PC-9 (cell line): ENCODE measurements around the gene MYH8. TPM values are rescaled to one million over a fixed set of nuclear protein-coding genes. Genes with fewer than 3 reads are reported as not detected.

Experiments used
- BruUV-seq: library from RNA; stranded (reverse); fragments of 400-500 nt; replicated peaks from 2 replicates; lab custom pipeline; 2021; lab: Mats Ljungman, UMichigan
- CTCF ChIA-PET: fragments of 300-600 bp; sonication (Branson Sonifier 250); formaldehyde crosslinking; loops from one replicate; lab custom pipeline; 2022; ENCODE audit warnings: antibody characterized with exemption; lab: Charles Lee
- POLR2A ChIA-PET: fragments of 300-600 bp; sonication (Branson Sonifier 250); formaldehyde crosslinking; loops from one replicate; lab custom pipeline; 2022; ENCODE audit warnings: antibody characterized with exemption; ENCODE audit not compliant: unreplicated experiment; lab: Charles Lee
- DNase-seq, 2 experiments: peaks; one replicate each; pipeline versions ENCODE4 v3.0.0 to v3.0.0-alpha.2; 2015 to 2022; ENCODE audit warnings: mixed read lengths in 1 of 2
- H2AFZ ChIP-seq: fragments of 200-600 bp; sonication (generic); 2 replicates; pipeline ENCODE4 v1.8.1; 2017; ENCODE audit warnings: antibody characterized with exemption
- H3F3A ChIP-seq: fragments of 200-600 bp; sonication (generic); 2 replicates; pipeline ENCODE4 v1.8.1; 2017; ENCODE audit warnings: antibody characterized with exemption, mild to moderate bottlenecking, low read depth; ENCODE audit not compliant: insufficient read depth
- H3K27ac ChIP-seq: fragments of 200-600 bp; sonication (generic); 2 replicates; pipeline ENCODE4 v1.6.1; 2016; ENCODE audit warnings: mixed run types
- H3K27me3 ChIP-seq: fragments of 200-600 bp; sonication (generic); 2 replicates; pipeline ENCODE4 v1.6.1; 2016; ENCODE audit warnings: low read depth, mixed run types; ENCODE audit not compliant: insufficient read depth
- H3K36me3 ChIP-seq: fragments of 200-600 bp; sonication (generic); 2 replicates; pipeline ENCODE4 v1.6.1; 2016; ENCODE audit warnings: low read depth, mixed run types
- H3K4me1 ChIP-seq: fragments of 200-600 bp; sonication (generic); replicated peaks from 2 replicates; pipeline ENCODE4 v1.6.1; 2016; ENCODE audit warnings: mixed run types; ENCODE audit not compliant: insufficient read depth
- H3K4me2 ChIP-seq: fragments of 200-600 bp; sonication (generic); 2 replicates; pipeline ENCODE4 v1.6.1; 2017; ENCODE audit warnings: mixed run types
- H3K4me3 ChIP-seq: fragments of 200-600 bp; sonication (generic); 2 replicates; pipeline ENCODE4 v1.6.1; 2016; ENCODE audit warnings: mixed run types
- H3K79me2 ChIP-seq: fragments of 200-600 bp; sonication (generic); 2 replicates; pipeline ENCODE4 v1.6.1; 2017; ENCODE audit warnings: low read depth, mixed run types
- H3K9me2 ChIP-seq: fragments of 200-600 bp; sonication (generic); 2 replicates; pipeline ENCODE4 v1.8.1; 2017; ENCODE audit warnings: mild to moderate bottlenecking; ENCODE audit not compliant: insufficient read depth
- H3K9me3 ChIP-seq: fragments of 200-600 bp; sonication (generic); 2 replicates; pipeline ENCODE4 v1.8.1; 2016; ENCODE audit warnings: low read depth; ENCODE audit not compliant: insufficient read depth
- H4K20me1 ChIP-seq: fragments of 200-600 bp; sonication (generic); 2 replicates; pipeline ENCODE4 v1.8.1; 2017; ENCODE audit not compliant: insufficient read depth
- CTCF ChIP-seq: fragments of 200-600 bp; sonication (generic); conservative IDR thresholded peaks from 2 replicates; pipeline ENCODE4 v1.6.1; 2017; ENCODE audit warnings: mixed run types, antibody characterized with exemption, mild to moderate bottlenecking, moderate library complexity
- EZH2 ChIP-seq: fragments of 200-600 bp; sonication (generic); IDR thresholded peaks from 2 replicates; pipeline ENCODE4 v1.8.0; 2017; ENCODE audit warnings: antibody characterized with exemption, low read depth
- intact Hi-C: fragments of 100-400 bp; cut with micrococcal nuclease; formaldehyde crosslinking; loops from one replicate; pipeline ENCODE4 v1.10.0; 2022; ENCODE audit not compliant: unreplicated experiment
- total RNA-seq: library from RNA; stranded (reverse); gene quantifications from 2 replicates; pipeline ENCODE4 v1.2.3, GENCODE V29; 2021

Gene MYH8
- total RNA-seq, 1 experiment from 2014 or later, result not detected

- H3F3A ChIP-seq, result no peaks in the 10 kb centered on the region
- TF ChIP-seq CTCF (no peak), EZH2 (no peak)
- H3K9me3 ChIP-seq, result no peaks in the 10 kb centered on the region
- no peaks in the 10 kb centered on the region for H4K20me1 ChIP-seq
- intact Hi-C loops, result no loop called here
- H3K4me3 ChIP-seq, result no peak overlapping the region
- no TSS peak for BruUV-seq
- no peak for DNase-seq
- ChIA-PET POLR2A (no interaction called here), CTCF (no interaction called here)
- 0 out of 2 replicates have a peak, but pooled peaks cover 3% of the 10 kb centered on the region for H3K27me3 ChIP-seq
- no peaks in the 10 kb centered on the region for H3K9me2 ChIP-seq
- H2AFZ ChIP-seq, result no peak overlapping the region
- H3K27ac ChIP-seq, result no peak overlapping the region
- no peak overlapping the region for H3K4me2 ChIP-seq
- no peaks in the 10 kb centered on the region for H3K4me1 ChIP-seq
- no peaks in the 10 kb centered on the region for H3K36me3 ChIP-seq
- H3K79me2 ChIP-seq, result no peaks in the 10 kb centered on the region
Measured at GRCh38 chr17:10370016-10370608, 51.6 kb downstream of the MYH8 start.

- no TSS peak for BruUV-seq
- CTCF ChIA-PET, result no interaction called here
- Histone ChIP-seq H3K79me2 (no peaks in the 10 kb centered on the region), H3F3A (no peaks in the 10 kb centered on the region), H3K4me2 (no peak overlapping the region), H2AFZ (no peak overlapping the region), H3K4me1 (no peaks in the 10 kb centered on the region), H3K4me3 (no peak overlapping the region), H3K9me3 (no peaks in the 10 kb centered on the region), H3K27ac (no peak overlapping the region), H3K36me3 (no peaks in the 10 kb centered on the region), H3K9me2 (no peaks in the 10 kb centered on the region), H4K20me1 (no peaks in the 10 kb centered on the region), H3K27me3 (peaks cover 10% of the 10 kb centered on the region; the same call in 1 of the 2 replicates)
- TF ChIP-seq EZH2, result no peak
- no peak for TF ChIP-seq CTCF
- POLR2A ChIA-PET, result no interaction called here
- DNase-seq, result no peak
- intact Hi-C loops, result no loop called here
Measured at GRCh38 chr17:10369239-10369638, 52.5 kb downstream of the MYH8 start.

GRCh38 chr17:10368561-10368960, 53.2 kb downstream of the MYH8 start:
- TF ChIP-seq CTCF, result no peak
- H3K27me3 ChIP-seq, result peaks cover 13% of the 10 kb centered on the region; the same call in 1 of the 2 replicates
- POLR2A ChIA-PET, result no interaction called here
- no peaks in the 10 kb centered on the region for H3K36me3 ChIP-seq
- H3K27ac ChIP-seq, result no peak overlapping the region
- BruUV-seq, result no TSS peak
- H3K9me3 ChIP-seq, result no peaks in the 10 kb centered on the region
- DNase-seq, result no peak
- H3K4me1 ChIP-seq, result no peaks in the 10 kb centered on the region
- no peak overlapping the region for H3K4me2 ChIP-seq
- no peaks in the 10 kb centered on the region for H4K20me1 ChIP-seq
- H3K79me2 ChIP-seq, result no peaks in the 10 kb centered on the region
- CTCF ChIA-PET, result no interaction called here
- no peaks in the 10 kb centered on the region for H3K9me2 ChIP-seq
- H3K4me3 ChIP-seq, result no peak overlapping the region
- intact Hi-C loops, result no loop called here
- no peak overlapping the region for H2AFZ ChIP-seq
- H3F3A ChIP-seq, result no peaks in the 10 kb centered on the region
